ENCODE data around the gene IRAK2.

Gene IRAK2

DNA sequence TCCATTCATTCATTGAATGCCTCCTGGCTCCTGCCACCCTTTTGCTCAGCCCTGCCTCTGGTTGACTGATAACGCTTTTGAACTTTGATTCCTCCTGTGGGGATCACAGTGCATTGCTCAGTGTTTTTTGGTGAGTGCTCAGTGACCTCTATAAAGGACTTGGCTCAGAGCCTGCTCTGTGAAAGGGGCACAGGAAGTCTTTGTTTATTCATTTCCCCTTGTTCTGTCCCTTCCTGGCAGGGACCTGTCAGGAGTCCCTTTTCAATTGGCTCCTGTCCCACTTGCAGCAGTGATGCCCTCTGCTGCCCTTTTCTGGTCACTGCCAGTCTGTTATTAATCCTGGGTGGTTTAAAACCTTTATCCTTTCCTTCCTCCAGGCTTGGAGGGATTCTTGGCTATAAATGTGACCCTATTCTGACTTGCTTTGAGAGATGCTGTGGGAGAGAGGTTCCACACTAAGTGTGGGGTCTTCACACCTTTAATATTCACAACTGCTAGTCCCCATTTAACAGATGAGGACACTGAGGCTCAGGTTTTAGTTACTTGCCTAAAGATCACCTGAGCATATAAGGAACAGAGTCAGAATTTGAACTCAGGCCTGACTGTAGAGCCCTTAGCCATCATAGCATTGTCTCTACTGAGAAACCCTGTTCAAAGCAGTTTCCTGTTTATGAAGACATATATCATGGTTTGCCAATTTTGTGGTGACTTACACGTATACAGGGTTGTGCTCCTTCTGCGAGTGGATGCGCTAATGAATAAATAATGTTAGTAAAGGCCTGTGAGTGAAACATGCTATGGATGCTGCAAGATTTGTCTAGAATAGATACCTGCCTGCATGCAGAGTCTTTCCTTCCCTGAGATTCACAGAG is 60.3 kb downstream of the IRAK2 start:
- peak; percentile 28 to 57 (median 44) for DNase-seq (ENCODE audit: low read depth in 3 of 3)

DNA sequence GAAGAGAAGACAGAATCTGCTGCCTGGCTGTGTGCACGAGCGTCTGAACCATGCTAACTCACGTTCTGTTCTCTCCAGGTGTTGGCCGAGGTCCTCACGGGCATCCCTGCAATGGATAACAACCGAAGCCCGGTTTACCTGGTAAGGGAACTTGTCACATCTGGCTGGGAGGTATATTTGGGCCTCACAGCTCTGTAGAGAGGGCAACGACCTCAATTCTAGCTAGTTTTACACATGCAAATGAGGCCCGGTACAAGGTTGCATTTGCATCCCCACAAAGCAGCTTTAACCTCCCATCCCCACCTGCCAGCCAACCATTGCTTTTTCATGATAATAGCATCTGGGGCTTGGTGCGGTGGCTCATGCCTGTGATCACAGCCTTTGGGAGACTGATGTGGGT is 61.6 kb downstream of the IRAK2 start:
- DNase-seq (ENCODE audit: low read depth in 3 of 3) = no peak

DNA sequence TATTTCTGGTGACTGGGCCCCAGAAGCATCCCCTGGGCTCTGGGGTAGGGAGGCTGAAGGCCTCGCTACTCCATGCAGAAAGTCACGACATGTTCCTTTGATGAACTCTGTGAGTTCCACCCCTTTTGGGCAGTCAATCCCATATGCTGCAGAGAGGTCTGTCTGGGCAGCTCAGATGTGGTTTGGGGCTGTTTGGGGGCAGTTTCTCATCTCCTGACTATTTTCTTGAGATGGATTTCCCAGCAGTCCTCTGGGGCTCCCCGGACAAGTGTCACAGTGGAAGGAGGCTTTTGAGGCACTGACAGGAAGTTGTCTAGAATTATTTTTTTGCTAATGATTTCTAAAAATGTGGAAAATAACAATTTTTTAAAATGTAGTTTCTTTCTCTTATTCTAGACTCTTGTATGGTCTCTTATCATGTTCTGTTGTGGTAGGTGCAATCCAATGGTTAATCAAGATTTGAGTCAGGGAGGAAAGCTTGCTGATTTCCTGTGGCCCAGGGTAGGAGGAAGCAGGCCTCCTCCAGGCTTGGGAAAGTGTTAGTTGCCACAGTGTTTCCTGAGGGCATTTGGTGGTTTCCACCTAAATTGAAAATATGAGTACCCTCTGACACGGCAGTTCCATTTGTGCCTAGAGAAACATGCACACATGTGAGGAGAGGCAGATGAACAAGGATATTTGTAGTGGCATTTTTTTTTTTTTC is 63.7 kb downstream of the IRAK2 start:
- DNase-seq (ENCODE audit: low read depth in 3 of 3) = no peak

DNA sequence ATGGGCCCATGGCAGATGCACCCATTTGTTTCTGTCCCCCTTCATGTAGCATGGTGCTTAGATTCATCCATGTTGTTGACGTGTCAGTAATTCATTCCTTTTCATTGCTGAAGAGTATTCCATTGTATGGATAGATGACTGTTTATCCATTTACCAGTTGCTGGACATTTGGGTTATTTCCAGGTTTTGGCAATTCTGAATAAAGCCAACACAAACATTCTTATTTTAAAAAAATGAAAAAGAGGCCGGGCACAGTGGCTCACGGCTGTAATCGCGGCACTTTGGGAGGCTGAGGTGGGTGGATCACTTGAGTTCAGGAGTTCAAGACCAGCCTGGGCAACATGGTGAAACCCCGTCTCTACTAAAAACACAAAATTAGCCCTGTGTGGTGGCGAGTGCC is 64.9 kb downstream of the IRAK2 start:
- no peak for DNase-seq (ENCODE audit: low read depth in 3 of 3)

DNA sequence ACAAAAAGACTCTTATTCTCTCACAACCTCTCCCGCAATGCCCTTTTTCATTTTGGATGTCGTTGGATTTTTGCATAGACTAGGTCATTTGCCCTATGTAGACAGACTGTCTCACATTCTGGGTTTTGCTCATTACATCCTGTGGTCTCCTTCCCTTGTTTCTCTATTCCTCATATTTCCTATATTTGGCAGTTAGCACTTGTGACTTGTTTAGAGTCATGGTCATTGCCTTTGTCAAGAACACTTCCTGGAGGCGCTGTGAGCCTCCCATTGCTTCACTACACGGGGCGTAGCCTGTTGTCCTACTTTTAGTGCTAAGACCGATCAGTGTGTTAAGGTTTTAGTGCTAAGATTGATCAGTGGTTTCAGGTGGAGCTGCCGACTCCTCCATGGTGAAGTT is 67.4 kb downstream of the IRAK2 start:
- no peak for DNase-seq (ENCODE audit: low read depth in 3 of 3)

DNA sequence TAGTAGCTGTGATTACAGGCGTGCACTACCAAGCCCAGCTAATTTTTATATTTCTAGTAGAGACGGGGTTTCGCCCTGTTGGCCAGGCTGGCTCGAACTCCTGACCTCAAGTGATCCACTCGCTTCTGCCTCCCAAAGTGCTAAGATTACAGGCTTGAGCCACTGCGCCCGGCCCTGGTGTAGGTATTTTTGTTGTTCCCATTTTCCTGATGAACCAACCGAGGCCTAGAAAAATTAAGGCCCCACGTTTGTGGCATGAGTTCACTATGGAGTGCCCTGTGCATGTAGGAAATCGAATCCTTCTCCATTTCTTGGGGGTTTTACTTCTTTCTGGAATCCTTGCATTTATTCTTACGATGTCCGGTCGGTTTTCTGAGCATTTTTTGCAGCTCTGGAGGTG is 69.3 kb downstream of the IRAK2 start:
- no peak for DNase-seq (ENCODE audit: low read depth in 3 of 3)

DNA sequence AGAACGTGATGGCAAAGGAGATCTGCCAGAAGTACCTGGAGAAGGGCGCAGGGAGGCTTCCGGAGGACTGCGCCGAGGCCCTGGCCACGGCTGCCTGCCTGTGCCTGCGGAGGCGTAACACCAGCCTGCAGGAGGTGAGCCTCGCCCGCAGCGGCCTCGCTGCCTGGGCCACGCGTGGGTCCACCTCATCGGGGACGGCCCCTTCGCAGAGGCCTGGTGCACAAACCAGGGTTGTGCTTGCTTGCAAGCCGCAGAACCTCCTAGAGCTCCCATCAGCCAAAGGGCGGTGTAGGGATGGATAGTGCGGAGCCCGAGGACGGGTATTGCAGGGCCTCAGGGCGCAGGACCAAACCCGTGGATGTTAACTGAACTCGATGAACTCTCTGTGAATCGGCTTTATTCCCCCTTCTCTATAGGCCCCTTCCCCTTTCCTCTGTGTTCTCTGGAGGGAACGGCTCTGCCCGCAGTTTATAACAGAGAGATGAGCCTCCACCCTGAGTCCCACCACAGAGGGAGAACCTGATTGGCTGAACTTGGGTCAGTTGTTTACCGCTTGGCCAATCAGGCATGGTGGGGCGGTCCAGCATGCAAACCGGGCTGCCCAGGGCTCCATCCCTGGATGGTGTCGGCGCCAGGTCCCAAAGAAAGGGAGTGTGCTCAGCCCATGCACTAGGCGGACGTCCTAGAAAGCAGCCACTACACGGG is 70.0 kb downstream of the IRAK2 start:
- DNase-seq (ENCODE audit: low read depth in 3 of 3) = no peak

DNA sequence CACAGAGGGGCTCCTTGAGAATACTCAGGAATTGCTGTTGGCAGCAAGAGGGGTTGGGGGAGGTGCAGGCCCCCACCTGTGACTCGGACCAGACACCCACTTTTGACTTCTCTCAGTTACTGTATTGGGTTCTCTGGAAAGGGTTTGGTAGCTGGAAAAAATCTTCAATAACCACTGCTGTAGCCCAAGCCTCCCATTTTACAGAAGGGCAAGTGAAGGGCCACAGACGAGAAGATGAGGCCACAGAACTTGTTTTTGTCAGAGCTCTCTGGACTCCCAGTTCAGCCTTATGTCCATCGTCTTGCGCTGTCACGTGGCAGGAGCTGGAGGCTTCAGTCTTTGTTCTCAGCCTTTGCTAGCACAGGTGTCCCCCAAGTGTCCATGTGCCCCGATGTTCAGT is 70.8 kb downstream of the IRAK2 start:
- no peak for DNase-seq (ENCODE audit: low read depth in 3 of 3)

DNA sequence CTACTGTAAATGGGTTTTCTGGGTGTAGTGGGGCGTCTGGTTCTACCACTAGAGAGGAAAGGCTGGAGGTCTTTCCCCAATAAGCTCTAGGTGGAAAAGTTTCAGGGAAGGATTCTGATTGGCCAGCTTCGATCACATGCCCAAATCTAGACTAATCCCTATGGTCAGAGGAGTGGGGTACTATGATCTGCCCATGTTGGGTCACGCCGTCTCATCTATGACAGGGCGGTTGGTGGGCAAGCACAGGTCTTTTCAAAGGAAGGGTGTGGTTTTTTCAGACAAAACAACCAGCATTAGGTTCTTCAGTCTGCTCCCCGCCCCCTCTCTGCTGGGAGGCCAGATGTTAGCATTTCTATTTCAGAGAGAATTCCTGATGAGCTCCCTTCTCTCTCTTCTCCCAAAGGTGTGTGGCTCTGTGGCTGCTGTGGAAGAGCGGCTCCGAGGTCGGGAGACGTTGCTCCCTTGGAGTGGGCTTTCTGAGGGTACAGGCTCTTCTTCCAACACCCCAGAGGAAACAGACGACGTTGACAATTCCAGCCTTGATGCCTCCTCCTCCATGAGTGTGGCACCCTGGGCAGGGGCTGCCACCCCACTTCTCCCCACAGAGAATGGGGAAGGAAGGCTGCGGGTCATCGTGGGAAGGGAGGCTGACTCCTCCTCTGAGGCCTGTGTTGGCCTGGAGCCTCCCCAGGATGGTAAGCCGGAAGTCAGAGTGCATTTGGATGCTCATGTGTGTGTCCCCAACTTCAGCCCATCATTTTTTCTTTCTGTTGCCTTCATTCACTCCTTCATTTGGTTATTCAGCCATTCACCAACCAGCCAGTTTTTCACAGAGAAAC is 73.8 kb downstream of the IRAK2 start:
- no peak for DNase-seq (ENCODE audit: low read depth in 3 of 3)

DNA sequence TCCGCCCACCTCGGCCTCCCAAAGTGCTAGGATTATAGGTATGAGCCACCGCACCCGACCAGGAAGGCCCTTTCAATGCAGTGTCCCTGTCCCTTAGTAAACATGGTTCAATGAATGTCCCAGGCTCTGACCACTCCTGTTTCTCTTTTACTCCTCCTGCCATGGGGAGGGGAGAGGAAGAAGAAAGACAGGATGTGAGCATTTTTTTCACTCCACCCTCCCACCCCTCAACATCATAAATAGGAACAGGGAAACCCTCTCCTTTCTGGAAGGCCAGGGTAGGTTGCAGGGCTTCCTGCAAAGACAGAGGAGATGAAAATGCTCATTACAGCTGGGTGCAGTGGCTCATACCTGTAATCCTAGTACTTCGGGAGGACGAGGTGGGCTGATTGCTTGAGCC is 76.1 kb downstream of the IRAK2 start:
- DNase-seq (ENCODE audit: low read depth in 3 of 3) = no peak

DNA sequence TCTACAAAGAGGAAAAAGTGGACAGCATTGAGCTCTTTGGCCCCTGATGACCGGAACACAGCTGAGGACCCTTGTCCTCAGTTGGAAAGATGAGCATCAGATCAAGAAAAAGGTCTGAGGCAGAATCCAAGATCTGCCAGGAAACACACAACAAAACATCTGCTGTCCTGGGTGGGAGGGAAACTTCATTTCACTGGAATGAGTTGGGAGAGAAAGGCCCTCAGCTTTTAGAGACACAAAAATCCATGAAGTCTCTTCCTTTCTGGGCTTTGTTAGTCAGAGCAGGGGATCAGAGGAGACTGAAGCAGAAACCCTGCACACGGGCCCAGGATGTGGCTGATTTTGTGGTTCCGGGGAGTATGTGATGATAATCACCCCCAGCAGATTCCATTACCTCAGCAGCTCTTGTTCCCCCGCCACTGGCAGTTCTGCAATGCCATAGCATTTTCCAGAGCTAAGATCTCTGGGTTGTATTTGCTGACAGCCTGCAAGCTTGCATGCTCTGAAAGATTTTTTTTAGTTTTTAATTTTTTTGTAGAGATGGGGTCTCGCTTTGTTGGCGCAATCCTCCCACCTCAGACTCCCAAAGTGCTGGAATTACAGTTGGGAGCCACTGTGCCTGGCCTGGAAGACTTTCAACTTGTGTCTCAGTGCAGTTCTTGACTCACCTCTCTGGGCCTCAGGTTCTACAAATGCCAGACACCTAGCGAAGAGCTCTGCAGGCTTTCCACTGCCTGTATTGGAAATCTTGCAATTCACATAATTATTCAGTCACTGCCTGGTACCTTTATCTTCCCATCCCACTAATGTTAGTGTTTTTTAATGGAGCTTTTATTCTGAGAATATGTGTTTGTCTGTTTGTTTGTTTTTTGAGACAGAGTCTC is 77.7 kb downstream of the IRAK2 start:
- peak; percentile 38 to 74 (median 57) for DNase-seq (ENCODE audit: low read depth in 3 of 3)

DNA sequence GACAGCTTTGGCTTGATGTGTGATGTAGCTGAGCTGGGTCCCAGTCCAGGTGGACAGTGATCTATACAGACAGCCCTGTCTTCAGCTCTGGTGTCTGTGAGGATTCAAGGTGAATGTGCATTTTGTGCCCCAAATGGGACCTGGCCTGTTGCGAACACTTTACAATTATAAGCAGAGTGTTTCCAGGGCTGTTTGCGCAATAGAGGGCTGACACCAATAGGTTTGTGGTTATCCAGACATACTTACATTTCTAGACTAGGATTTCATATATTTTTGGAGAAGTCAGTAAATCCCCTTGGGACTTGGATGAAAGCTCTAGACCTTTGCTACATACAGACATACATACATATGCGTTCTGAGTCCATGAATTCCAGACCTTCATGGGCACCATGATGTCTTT is 79.3 kb downstream of the IRAK2 start:
- no peak for DNase-seq (ENCODE audit: low read depth in 3 of 3)

DNA sequence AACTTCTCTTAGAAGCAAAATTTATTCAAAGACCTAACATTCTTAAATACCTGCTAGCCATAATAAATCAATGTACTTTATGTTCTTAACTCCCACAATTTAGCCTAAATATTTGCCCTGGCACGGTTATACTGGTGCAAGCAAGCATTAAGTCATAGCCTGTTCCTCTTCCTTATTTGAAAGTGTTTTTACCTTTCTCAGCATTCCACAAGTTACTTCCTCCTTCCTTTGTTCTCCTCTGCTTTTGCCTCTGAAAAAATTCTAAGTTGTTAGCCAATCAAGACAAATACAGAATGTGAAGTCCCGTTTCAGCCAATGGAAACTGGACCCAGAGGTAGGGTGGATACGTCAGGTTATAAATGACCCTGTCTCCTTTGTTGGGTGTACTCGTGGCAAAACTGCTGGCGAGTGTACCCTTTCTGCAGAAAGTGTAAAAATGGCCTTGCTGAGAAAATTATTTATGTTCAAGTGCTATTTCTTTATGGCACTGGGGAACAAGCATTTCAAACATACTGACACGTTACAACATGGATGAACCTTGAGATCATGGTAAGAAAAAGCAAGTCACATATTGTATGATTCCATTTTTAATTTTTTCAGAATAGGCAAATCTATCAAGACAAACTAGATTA is 80.5 kb downstream of the IRAK2 start:
- DNase-seq (ENCODE audit: low read depth in 3 of 3) = no peak

DNA sequence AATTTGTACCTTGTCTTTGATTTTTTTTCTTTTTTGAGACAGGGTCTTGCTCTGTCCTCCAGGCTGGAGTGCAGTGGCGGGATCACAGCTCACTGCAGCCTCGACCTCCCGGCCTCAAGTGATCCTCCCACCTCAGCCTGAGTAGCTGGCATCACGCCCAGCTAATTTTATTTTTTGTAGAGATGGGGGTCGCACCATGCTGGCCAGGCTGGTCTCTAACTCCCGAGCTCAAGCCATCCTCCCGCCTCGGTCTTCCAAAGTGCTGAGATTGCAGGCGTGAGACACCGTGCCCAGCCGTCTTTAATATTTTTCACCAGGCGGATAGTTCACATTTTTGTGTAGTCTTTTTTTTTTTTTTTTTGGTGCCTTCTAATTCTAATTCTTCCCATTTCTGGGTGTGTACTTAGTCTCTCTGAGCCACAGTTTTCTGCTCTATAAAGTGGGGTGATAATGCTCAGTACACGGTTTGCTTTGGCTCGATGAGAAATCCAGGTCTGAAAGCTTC is 83.0 kb downstream of the IRAK2 start:
- DNase-seq (ENCODE audit: low read depth in 3 of 3) = no peak

DNA sequence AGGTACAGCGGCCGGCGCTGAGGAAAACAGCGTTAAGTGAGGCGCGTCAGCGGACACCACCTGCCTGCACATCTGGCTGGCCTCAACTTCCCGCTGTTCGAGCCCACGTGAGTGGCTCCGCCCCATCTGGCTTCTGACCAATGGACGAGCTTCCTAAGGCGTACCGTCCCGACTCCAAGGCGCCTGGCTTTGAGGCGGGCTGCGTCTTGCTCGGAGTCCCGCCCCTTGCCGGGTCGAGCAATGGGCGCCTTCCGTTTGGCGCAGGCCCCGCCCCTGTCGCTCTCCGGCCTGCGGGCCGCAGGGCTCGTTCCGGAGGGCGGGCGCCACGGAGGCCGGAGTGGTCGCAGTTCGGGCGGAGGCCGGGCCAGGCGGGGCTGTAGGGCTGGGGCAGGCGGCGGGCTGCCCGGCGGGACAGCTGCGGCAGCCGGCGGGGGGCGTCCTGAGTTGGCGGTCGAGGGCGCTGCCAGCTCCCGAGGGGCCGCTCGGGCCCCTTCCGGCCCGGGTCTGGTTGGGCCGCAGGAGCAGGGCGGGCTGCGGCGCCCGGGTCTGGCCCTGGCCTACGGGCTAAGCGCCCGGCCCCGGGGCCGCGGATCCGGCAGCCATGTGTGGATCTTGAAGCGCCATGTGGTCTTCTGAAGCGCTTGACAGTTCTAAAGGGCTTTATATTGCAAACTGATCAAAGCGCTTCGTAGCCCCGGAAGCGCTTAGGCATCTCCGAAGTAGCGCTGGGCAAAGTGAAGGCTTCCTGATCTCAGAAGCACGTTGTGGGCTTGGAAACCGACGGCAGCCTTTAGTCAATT is 83.7 kb downstream of the IRAK2 start, which contains the start of gene TATDN2:
TATDN2 (plus strand) TSS at position 276 of the 800 bp plus-strand sequence. CDS start 742 bp downstream, outside the sequence.
- DNase-seq (ENCODE audit: low read depth in 3 of 3) = peak; percentile 85 to 88 (median 87)

DNA sequence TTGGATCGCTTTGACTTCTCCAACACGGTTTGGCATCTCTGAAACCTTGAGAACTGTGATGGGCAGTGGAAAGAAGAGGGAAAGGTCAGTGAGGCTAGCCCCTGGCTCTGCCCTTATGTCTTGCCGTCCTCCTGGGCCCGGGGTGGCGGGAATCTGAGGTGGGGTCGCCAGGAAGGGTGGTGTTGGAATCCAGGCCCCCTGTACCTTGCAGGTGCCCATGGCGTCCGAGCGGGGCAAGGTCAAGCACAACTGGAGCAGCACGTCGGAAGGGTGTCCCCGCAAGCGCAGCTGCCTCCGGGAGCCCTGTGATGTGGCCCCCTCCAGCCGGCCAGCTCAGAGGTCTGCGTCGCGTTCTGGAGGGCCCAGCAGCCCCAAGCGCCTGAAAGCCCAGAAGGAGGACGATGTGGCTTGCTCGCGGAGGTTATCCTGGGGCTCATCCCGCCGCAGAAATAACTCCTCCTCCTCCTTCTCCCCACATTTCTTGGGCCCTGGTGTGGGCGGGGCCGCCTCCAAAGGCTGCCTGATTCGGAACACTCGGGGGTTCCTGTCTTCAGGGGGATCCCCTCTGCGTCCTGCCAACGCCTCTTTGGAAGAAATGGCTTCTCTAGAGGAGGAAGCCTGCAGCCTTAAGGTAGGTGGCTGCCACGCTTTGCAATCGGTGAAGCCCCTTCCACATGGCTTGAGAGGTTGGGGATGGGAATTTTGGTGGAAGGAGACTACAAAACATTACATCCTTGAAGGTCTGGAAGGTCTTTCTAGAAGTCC is 84.4 kb downstream of the IRAK2 start:
- peak; percentile 27 to 47 (median 31) for DNase-seq (ENCODE audit: low read depth in 3 of 3)

DNA sequence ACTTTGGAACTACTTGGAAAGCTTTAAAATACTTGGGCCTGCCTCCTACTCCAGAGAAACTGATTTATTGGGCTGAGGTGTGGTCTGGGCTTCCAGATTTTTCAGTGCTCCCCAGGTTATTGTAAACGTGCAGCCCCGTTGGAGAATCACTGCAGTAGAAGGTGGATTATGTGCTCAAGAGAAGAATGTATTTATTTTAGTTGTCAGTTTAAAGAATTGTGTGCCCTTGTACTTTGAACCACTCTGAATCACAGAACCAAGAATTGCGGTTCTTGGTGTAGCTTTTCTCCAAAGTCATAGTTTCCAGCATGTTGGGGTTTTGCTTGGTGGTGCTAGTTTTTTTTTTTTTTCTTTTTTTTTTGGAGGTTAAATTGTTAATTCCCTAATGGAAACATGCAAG is 85.1 kb downstream of the IRAK2 start:
- no peak for DNase-seq (ENCODE audit: low read depth in 3 of 3)

DNA sequence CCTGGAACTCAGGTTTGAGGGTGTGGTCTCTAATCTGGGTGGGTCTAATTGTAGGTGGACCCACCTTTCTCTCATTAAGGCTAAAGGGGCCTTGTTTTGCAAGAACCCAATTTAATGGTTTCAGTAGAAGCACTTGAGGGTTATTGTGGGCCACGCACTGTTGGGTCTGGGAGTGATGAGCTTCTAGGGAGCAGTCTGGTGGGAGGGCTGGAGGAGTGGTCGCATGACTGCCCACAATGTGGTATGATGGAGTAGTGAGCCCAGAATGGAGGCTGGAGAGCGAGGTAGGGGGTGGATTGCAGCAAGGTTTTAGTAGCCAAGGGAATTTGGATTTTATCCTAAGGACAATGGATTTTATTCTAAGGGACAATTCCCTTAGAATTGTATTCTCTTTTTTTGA is 86.3 kb downstream of the IRAK2 start:
- no peak for DNase-seq (ENCODE audit: low read depth in 3 of 3)
